Inflammatory macrophage treated with lipopolysaccharide for 1 hour (primary cell): Measurements from ENCODE around the gene STYXL1.
A peak's percentile ranks its signal among the peaks of the same experiment; 100 is the strongest.
"Not testable (repeated sequence)": the region's sequence is repeated elsewhere in the genome, so short reads cannot be mapped to it uniquely, and the experiment has no call there.

Experiments
- DNase-seq, 2 donors: peaks; one replicate each; pipeline ENCODE4 v3.0.0-alpha.2; 2020 to 2022

STYXL1 gene

GRCh38 chr7:76047811-76048667 lies at the start of gene STYXL1, which contains the start of gene MDH2:
Gene STYXL1, minus strand, starts transcription at chr7:76048000. Its CDS starts 17,477 bp downstream, at chr7:76030523.
Gene MDH2, plus strand, starts transcription at chr7:76048106. Its CDS starts 55 bp downstream, at chr7:76048161.
- peak; percentile 95 to 97 for DNase-seq

- DNase-seq: no peak
Observed at GRCh38 chr7:76095908-76096307, 48.1 kb upstream of the STYXL1 start.

GRCh38 chr7:76094326-76094725 lies 46.5 kb upstream of the STYXL1 start:
- not testable (repeated sequence) for DNase-seq

- not testable (repeated sequence) for DNase-seq
Observed at GRCh38 chr7:76093531-76093930, 45.7 kb upstream of the STYXL1 start.

- DNase-seq: no peak
Observed at GRCh38 chr7:76091506-76091905, 43.7 kb upstream of the STYXL1 start.

GRCh38 chr7:76089865-76090475 lies 42.2 kb upstream of the STYXL1 start:
- no peak for DNase-seq

GRCh38 chr7:76087362-76087791 lies 39.6 kb upstream of the STYXL1 start:
- peak; percentile 43 to 75 for DNase-seq

- DNase-seq: peak; percentile 16 to 28
Observed at GRCh38 chr7:76086070-76086469, 38.3 kb upstream of the STYXL1 start.

- DNase-seq: not testable (repeated sequence)
Observed at GRCh38 chr7:76084115-76084514, 36.3 kb upstream of the STYXL1 start.

- DNase-seq: no peak
Observed at GRCh38 chr7:76080204-76080603, 32.4 kb upstream of the STYXL1 start.

GRCh38 chr7:76077435-76077834 lies 29.6 kb upstream of the STYXL1 start:
- peak; percentile 42 to 72 for DNase-seq

GRCh38 chr7:76076995-76077394 lies 29.2 kb upstream of the STYXL1 start:
- DNase-seq: no peak

GRCh38 chr7:76074972-76075370 lies 27.2 kb upstream of the STYXL1 start:
- no peak for DNase-seq

GRCh38 chr7:76074306-76074971 lies 26.6 kb upstream of the STYXL1 start:
- DNase-seq: no peak

- DNase-seq: no peak
Observed at GRCh38 chr7:76073335-76073990, 25.7 kb upstream of the STYXL1 start.

- no peak for DNase-seq
Observed at GRCh38 chr7:76072243-76073148, 24.7 kb upstream of the STYXL1 start.

- DNase-seq: no peak
Observed at GRCh38 chr7:76071316-76072242, 23.8 kb upstream of the STYXL1 start.

- peak; percentile 71 to 72 for DNase-seq
Observed at GRCh38 chr7:76069238-76069638, 21.4 kb upstream of the STYXL1 start.

- DNase-seq: no peak
Observed at GRCh38 chr7:76066716-76067503, 19.1 kb upstream of the STYXL1 start.
